A673 (cell line): ENCODE measurements around the gene TRDMT1. TPM values are rescaled to one million over a fixed set of nuclear protein-coding genes. Genes with fewer than 3 reads are reported as not detected.
A peak's percentile ranks its signal among the peaks of the same experiment; 100 is the strongest.

Experiments used
- Bru-seq: library from RNA; stranded (reverse); fragments of 400-500 nt; gene quantifications from one replicate; lab custom pipeline; 2021; lab: Mats Ljungman, UMichigan
- BruChase-seq, 2 experiments: library from RNA; stranded (reverse); fragments of 400-500 nt; gene quantifications; one replicate each; lab custom pipeline; 2021; lab: Mats Ljungman, UMichigan
- BruUV-seq: library from RNA; stranded (reverse); fragments of 400-500 nt; replicated peaks from 2 replicates; lab custom pipeline; 2021; lab: Mats Ljungman, UMichigan
- CTCF ChIA-PET: fragments of 300-600 bp; sonication (Branson Sonifier 250); formaldehyde crosslinking; loops from one replicate; lab custom pipeline; 2022; ENCODE audit warnings: antibody characterized with exemption; lab: Charles Lee
- POLR2A ChIA-PET: fragments of 300-600 bp; sonication (Branson Sonifier 250); formaldehyde crosslinking; loops from one replicate; lab custom pipeline; 2022; ENCODE audit warnings: antibody characterized with exemption; ENCODE audit not compliant: low non-redundant PET; lab: Charles Lee
- DNase-seq: peaks from one replicate; pipeline ENCODE4 v3.0.0-alpha.2; 2015; ENCODE audit warnings: low spot score
- H3K27ac ChIP-seq: fragments of 200-600 bp; sonication (generic); 2 replicates; pipeline ENCODE4 v1.5.1; 2016; ENCODE audit warnings: mixed run types, low read depth, mild to moderate bottlenecking, mixed read lengths, antibody characterized with exemption, low read length; ENCODE audit not compliant: poor library complexity, severe bottlenecking
- H3K27me3 ChIP-seq: fragments of 200-600 bp; sonication (generic); replicated peaks from 2 replicates; pipeline ENCODE4 v1.6.1; 2017; ENCODE audit warnings: mixed run types, low read depth, mild to moderate bottlenecking, mixed read lengths, antibody characterized with exemption, low read length; ENCODE audit not compliant: insufficient read depth, poor library complexity
- H3K36me3 ChIP-seq: fragments of 200-600 bp; sonication (generic); 2 replicates; pipeline ENCODE4 v1.6.1; 2016; ENCODE audit warnings: mixed run types, mild to moderate bottlenecking, mixed read lengths, antibody characterized with exemption, low read length; ENCODE audit not compliant: insufficient read depth, poor library complexity, severe bottlenecking
- H3K4me1 ChIP-seq: fragments of 200-600 bp; sonication (generic); 2 replicates; pipeline ENCODE4 v1.6.1; 2017; ENCODE audit warnings: mixed run types, mild to moderate bottlenecking, mixed read lengths, antibody characterized with exemption, low read length; ENCODE audit not compliant: insufficient read depth, poor library complexity, severe bottlenecking
- H3K4me3 ChIP-seq: fragments of 200-600 bp; sonication (generic); 2 replicates; pipeline ENCODE4 v1.5.1; 2016; ENCODE audit warnings: low read depth, mixed run types, mild to moderate bottlenecking, mixed read lengths, low read length; ENCODE audit not compliant: poor library complexity, severe bottlenecking
- H3K9me3 ChIP-seq: fragments of 200-600 bp; sonication (generic); 2 replicates; pipeline ENCODE4 v1.6.1; 2016; ENCODE audit warnings: mixed run types, low read depth, mild to moderate bottlenecking, mixed read lengths, antibody characterized with exemption, low read length; ENCODE audit not compliant: poor library complexity, severe bottlenecking
- CTCF ChIP-seq: fragments of 300-800, 200-600 bp; sonication (generic); conservative IDR thresholded peaks from 2 replicates; pipeline ENCODE4 v1.5.1; 2017; ENCODE audit warnings: low read depth, mild to moderate bottlenecking, antibody characterized with exemption, low read length, moderate library complexity, mixed read lengths
- EZH2 ChIP-seq: fragments of 200-600 bp; sonication (generic); IDR thresholded peaks from 2 replicates; pipeline ENCODE4 v1.6.1; 2017; ENCODE audit warnings: borderline replicate concordance, low read depth, mild to moderate bottlenecking, mixed read lengths, antibody characterized with exemption, low read length; ENCODE audit not compliant: poor library complexity, severe bottlenecking
- intact Hi-C: fragments of 100-400 bp; cut with micrococcal nuclease; formaldehyde crosslinking; loops from one replicate; pipeline ENCODE4 v1.10.0; 2022; ENCODE audit not compliant: unreplicated experiment
- long read RNA-seq: library from polyadenylated mRNA; stranded (forward); transcript quantifications from one replicate; pipeline ENCODE4 v2.0.0, GENCODE V29; 2022
- total RNA-seq: library from RNA; stranded (reverse); gene quantifications from 2 replicates; pipeline ENCODE4 v1.2.3, GENCODE V29; 2021

The TRDMT1 gene, protein sequence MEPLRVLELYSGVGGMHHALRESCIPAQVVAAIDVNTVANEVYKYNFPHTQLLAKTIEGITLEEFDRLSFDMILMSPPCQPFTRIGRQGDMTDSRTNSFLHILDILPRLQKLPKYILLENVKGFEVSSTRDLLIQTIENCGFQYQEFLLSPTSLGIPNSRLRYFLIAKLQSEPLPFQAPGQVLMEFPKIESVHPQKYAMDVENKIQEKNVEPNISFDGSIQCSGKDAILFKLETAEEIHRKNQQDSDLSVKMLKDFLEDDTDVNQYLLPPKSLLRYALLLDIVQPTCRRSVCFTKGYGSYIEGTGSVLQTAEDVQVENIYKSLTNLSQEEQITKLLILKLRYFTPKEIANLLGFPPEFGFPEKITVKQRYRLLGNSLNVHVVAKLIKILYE
- 14.0 and 14.1 TPM in 2 replicates for total RNA-seq
- percentile 75 among the genes with signal in this experiment for Bru-seq, nascent RNA
- BruChase-seq, experiment 1, labeled RNA remaining after a 2-hour chase: percentile 69 among the genes with signal in this experiment
- BruChase-seq, experiment 2, labeled RNA remaining after a 6-hour chase: percentile 62 among the genes with signal in this experiment
- long read RNA-seq, full-length matches to known transcripts: 20 of 46 reads
- long read RNA-seq, partial matches to known transcripts: 5 of 46 reads
- long read RNA-seq, other reads (novel, unspliced or antisense): 21 of 46 reads

DNA sequence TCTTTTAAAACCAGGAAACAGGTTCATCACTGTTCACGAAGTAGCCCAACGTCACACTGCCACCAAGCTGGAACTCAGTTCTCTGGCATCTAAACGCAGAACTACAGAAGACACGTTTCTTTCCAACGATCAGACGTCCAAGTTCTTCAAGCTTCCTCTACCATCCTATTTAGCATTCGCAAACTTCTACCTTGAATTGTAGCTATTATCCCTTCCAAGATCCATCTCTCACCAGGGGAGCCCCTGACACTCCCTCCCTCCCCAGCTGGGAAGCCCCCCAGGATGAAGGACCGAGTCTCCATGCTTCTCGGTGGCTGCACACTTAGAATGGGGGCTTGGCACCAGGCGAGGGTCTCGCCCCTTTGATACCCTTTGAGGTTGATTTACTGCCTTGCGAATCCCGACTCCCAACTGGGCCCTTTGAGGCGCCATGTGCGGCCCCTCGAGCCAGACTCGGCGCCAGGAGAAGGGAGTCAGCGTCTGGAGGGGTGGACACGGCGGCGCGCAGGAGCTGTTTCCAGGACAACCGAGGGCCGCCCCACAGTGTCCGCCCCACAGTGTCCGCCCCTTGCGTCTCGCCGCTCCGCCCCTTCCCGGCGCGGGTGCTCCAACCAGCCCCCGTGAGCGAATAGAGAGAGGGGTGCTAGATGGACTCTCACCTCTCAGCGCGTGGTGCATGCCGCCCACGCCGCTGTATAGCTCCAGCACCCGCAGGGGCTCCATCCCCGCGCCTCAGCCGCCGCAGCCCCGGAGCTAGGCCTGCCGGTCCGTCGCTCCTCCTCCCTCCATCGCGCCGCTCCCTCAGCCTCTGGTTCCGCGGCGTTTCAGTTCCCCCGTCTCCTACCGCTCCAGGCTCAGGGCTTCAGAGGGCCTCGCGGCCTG lies at the start of gene TRDMT1:
Gene TRDMT1, minus strand, starts transcription at position 761 of the 882 bp plus-strand sequence. Its CDS starts 38 bp downstream, at position 723.
- ChIA-PET POLR2A (no interaction called here), CTCF (interaction anchor here (1.5 kb wide), 1 partner anchor 29 kb away, joined by 4 read pairs; no protein-coding TSS in a partner anchor)
- Histone ChIP-seq H3K9me3 (no peaks in the 10 kb centered on the region), H3K4me3 (peak within 1 kb of the TSS; percentile 58), H3K36me3 (no peaks in the 10 kb centered on the region), H3K27me3 (no peaks in the 10 kb centered on the region), H3K4me1 (peaks cover 30% of the 10 kb centered on the region), H3K27ac (peak within 1 kb of the TSS; percentile 96)
- intact Hi-C loops: loop anchor here (2.0 kb wide), 1 partner anchor 28 kb away; the partner anchor contains the start of gene VIM
- DNase-seq: peak; percentile 96
- no TSS peak for BruUV-seq
- TF ChIP-seq CTCF (0 out of 2 replicates have a peak, but pooled peaks have one; percentile 30), EZH2 (no peak)

GRCh38 chr10:17250736-17251135 lies 49.3 kb upstream of the TRDMT1 start:
- Histone ChIP-seq H3K36me3 (no peaks in the 10 kb centered on the region), H3K27me3 (no peaks in the 10 kb centered on the region), H3K4me3 (no peak overlapping the region), H3K4me1 (no peaks in the 10 kb centered on the region), H3K27ac (no peak overlapping the region), H3K9me3 (no peaks in the 10 kb centered on the region)
- no peak for DNase-seq
- BruUV-seq: no TSS peak
- intact Hi-C loops: no loop called here
- POLR2A ChIA-PET: no interaction called here
- peak; percentile 36; the same call in 1 of the 2 replicates for TF ChIP-seq CTCF
- no peak for TF ChIP-seq EZH2
- CTCF ChIA-PET: no interaction called here

GRCh38 chr10:17249820-17250219 lies 48.3 kb upstream of the TRDMT1 start:
- Histone ChIP-seq H3K27me3 (no peaks in the 10 kb centered on the region), H3K4me3 (no peak overlapping the region), H3K36me3 (no peaks in the 10 kb centered on the region), H3K9me3 (no peaks in the 10 kb centered on the region), H3K4me1 (no peaks in the 10 kb centered on the region), H3K27ac (no peak overlapping the region)
- no TSS peak for BruUV-seq
- TF ChIP-seq CTCF: peak; percentile 55
- no peak for TF ChIP-seq EZH2
- POLR2A ChIA-PET: no interaction called here
- CTCF ChIA-PET: no interaction called here
- intact Hi-C loops: no loop called here
- peak; percentile 48 for DNase-seq
